Loucy (cell line): ENCODE measurements around the gene MAGIX.
A peak's percentile ranks its signal among the peaks of the same experiment; 100 is the strongest.

Experiments used
- H2AFZ ChIP-seq: fragments of 200-600 bp; sonication (generic); 2 replicates; pipeline ENCODE4 v1.6.0; 2016; ENCODE audit warnings: antibody characterized with exemption, mild to moderate bottlenecking, low read length, moderate library complexity
- H3F3A ChIP-seq: fragments of 200-600 bp; 2 replicates; pipeline ENCODE4 v1.6.0; 2016; ENCODE audit warnings: antibody characterized with exemption, low read depth, mild to moderate bottlenecking
- H3K27me3 ChIP-seq: fragments of 200-600 bp; sonication (generic); 2 replicates; pipeline ENCODE4 v1.6.1; 2014; ENCODE audit warnings: low read length, mild to moderate bottlenecking; ENCODE audit not compliant: insufficient read depth, poor library complexity, severe bottlenecking
- H3K36me3 ChIP-seq: fragments of 200-600 bp; sonication (generic); 2 replicates; pipeline ENCODE4 v1.6.1; 2016; ENCODE audit warnings: low read length; ENCODE audit not compliant: insufficient read depth
- H3K4me1 ChIP-seq: fragments of 200-600 bp; sonication (generic); 2 replicates; pipeline ENCODE4 v1.5.1; 2014; ENCODE audit warnings: low read length, mild to moderate bottlenecking; ENCODE audit not compliant: insufficient read depth, poor library complexity, severe bottlenecking
- H3K4me2 ChIP-seq: fragments of 200-600 bp; sonication (generic); 2 replicates; pipeline ENCODE4 v1.6.0; 2014; ENCODE audit warnings: antibody characterized with exemption, low read length, low read depth, mild to moderate bottlenecking; ENCODE audit not compliant: poor library complexity, severe bottlenecking
- H3K4me3 ChIP-seq: fragments of 200-600 bp; sonication (generic); 2 replicates; pipeline ENCODE4 v1.5.1; 2014; ENCODE audit warnings: low read length, mild to moderate bottlenecking, mixed read lengths; ENCODE audit not compliant: poor library complexity, severe bottlenecking
- H3K79me2 ChIP-seq: fragments of 200-600 bp; sonication (generic); 2 replicates; pipeline ENCODE4 v1.6.1; 2014; ENCODE audit warnings: low read length; ENCODE audit not compliant: insufficient read depth
- H3K9ac ChIP-seq: fragments of 200-600 bp; sonication (generic); 2 replicates; pipeline ENCODE4 v1.6.0; 2014; ENCODE audit warnings: mild to moderate bottlenecking, low read depth, low read length, moderate library complexity; ENCODE audit not compliant: poor library complexity, severe bottlenecking
- H3K9me2 ChIP-seq: fragments of 200-600 bp; sonication (generic); replicated peaks from 2 replicates; pipeline ENCODE4 v1.6.1; 2016; ENCODE audit warnings: low read depth, low read length, mixed read lengths
- H3K9me3 ChIP-seq: fragments of 200-600 bp; sonication (generic); 2 replicates; pipeline ENCODE4 v1.6.1; 2014; ENCODE audit warnings: mild to moderate bottlenecking, antibody characterized with exemption, low read length, low read depth; ENCODE audit not compliant: insufficient read depth
- H4K20me1 ChIP-seq: fragments of 200-600 bp; sonication (generic); 2 replicates; pipeline ENCODE4 v1.6.0; 2014; ENCODE audit warnings: antibody characterized with exemption, low read length, mild to moderate bottlenecking; ENCODE audit not compliant: insufficient read depth, poor library complexity, severe bottlenecking
- EZH2phosphoT487 ChIP-seq: fragments of 200-600 bp; IDR thresholded peaks from 2 replicates; pipeline ENCODE4 v1.6.1; 2018; ENCODE audit warnings: antibody characterized with exemption, mild to moderate bottlenecking, moderate library complexity, borderline replicate concordance
- TF ChIP-seq, protein P1 (sequence below): fragments of 200-600 bp; sonication (generic); conservative IDR thresholded peaks from 2 replicates; pipeline ENCODE4 v1.5.1; 2014; ENCODE audit warnings: mild to moderate bottlenecking, antibody characterized with exemption, low read length

The MAGIX gene

DNA sequence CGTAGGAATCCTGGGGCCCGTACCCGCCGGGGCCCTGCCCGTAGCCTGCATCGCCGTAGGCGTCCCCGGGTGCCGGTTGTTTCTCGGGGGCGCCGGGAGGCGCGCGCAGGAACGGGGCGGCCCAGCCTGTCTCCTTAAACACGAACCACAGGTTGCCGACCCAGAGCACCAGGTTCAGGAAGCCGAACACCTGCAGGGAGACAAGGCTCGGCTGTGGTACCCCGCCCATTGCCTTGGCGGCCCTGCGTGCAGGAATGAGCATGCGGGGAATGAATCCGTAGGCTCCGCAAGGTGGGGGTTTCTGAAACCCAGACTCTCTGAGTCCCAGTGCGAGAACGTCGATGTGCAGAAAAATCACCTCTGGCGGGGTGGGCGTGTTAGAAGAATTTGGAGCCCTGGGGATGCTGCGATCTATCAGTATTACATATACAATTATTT is 29.0 kb downstream of the MAGIX start:
- 0 out of 2 replicates have a peak overlapping the region, but pooled peaks have one; percentile 2 for H2AFZ ChIP-seq

DNA sequence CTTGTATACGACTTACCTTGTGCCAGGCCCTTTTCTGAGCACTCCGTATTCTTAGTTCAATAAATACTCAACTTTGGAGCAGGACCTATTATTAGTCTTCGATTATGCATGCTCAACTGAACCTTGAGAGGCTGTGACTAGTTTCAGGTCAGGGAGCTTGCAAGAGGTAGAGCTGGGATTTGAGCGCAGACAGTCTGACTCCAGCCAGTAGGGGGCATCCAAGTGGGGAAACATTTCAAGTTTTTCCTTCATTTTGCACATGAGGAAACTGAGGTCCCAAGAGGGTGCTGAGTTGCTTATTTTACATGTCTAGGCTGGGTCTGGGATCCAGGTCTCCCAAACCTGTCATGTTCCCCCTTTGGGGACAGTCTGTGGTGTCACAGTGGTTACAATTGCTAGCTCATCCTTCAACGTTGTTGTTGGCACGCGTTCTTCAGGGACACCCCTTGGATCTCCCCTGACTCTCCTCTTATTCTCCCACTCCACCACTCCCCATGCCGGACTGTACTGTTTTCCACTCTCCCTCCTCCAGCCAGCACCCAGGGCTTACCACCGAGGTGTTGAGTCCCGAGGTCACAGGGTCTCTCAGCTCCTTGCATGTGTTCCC is 30.3 kb downstream of the MAGIX start:
- no peaks in the 10 kb centered on the region for H3K36me3 ChIP-seq
- peaks cover 7% of the 10 kb centered on the region for H3K4me1 ChIP-seq
- H3F3A ChIP-seq, result no peaks in the 10 kb centered on the region
- H3K9me3 ChIP-seq, result no peaks in the 10 kb centered on the region
- no peak overlapping the region for H3K4me2 ChIP-seq
- no peak overlapping the region for H3K4me3 ChIP-seq
- H3K27me3 ChIP-seq, result no peaks in the 10 kb centered on the region
- no peaks in the 10 kb centered on the region for H3K9me2 ChIP-seq
- H3K79me2 ChIP-seq, result peaks cover 6% of the 10 kb centered on the region
- no peak overlapping the region for H2AFZ ChIP-seq
- no peak for TF ChIP-seq EZH2phosphoT487
- TF ChIP-seq, protein P1, sequence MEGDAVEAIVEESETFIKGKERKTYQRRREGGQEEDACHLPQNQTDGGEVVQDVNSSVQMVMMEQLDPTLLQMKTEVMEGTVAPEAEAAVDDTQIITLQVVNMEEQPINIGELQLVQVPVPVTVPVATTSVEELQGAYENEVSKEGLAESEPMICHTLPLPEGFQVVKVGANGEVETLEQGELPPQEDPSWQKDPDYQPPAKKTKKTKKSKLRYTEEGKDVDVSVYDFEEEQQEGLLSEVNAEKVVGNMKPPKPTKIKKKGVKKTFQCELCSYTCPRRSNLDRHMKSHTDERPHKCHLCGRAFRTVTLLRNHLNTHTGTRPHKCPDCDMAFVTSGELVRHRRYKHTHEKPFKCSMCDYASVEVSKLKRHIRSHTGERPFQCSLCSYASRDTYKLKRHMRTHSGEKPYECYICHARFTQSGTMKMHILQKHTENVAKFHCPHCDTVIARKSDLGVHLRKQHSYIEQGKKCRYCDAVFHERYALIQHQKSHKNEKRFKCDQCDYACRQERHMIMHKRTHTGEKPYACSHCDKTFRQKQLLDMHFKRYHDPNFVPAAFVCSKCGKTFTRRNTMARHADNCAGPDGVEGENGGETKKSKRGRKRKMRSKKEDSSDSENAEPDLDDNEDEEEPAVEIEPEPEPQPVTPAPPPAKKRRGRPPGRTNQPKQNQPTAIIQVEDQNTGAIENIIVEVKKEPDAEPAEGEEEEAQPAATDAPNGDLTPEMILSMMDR, result peak; percentile 68
- no peak overlapping the region for H3K9ac ChIP-seq
- no peaks in the 10 kb centered on the region for H4K20me1 ChIP-seq

More for the DNA sequence above, 29.0 kb downstream of the MAGIX start:
- Histone ChIP-seq H4K20me1 (no peaks in the 10 kb centered on the region), H3K9me3 (no peaks in the 10 kb centered on the region), H3K4me3 (peak overlapping the region; percentile 83), H3K27me3 (no peaks in the 10 kb centered on the region), H3K9ac (peak overlapping the region; percentile 83), H3K36me3 (no peaks in the 10 kb centered on the region), H3K4me1 (peaks cover 9% of the 10 kb centered on the region), H3F3A (no peaks in the 10 kb centered on the region), H3K9me2 (no peaks in the 10 kb centered on the region), H3K4me2 (peak overlapping the region; percentile 71), H3K79me2 (peaks cover 6% of the 10 kb centered on the region)
- TF ChIP-seq EZH2phosphoT487, result no peak
- TF ChIP-seq, protein P1, result no peak

DNA sequence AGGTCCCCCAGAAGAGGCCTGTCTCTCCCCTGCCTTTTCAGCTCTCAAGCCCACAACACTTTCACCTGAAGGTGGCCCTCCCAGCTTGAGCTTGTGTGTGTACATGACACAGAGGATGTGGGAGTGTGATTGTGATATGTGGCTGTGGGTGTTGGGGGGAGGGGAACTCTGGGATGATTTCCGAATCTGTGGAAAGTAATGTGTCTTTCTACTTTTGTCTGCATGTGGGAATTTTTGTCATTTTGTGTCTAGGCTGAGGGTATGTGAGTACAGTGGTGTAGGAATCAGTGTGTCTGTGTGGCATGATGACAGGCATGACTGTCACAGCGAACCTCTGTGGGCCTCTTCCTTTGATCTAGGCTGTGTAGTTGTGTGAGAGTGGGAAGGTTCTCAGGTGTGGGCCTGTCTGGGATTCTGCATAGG is 31.0 kb downstream of the MAGIX start:
- H3K27me3 ChIP-seq, result no peaks in the 10 kb centered on the region
- no peak overlapping the region for H3K9ac ChIP-seq
- no peaks in the 10 kb centered on the region for H4K20me1 ChIP-seq
- no peaks in the 10 kb centered on the region for H3K9me3 ChIP-seq
- H2AFZ ChIP-seq, result no peak overlapping the region
- H3K4me1 ChIP-seq, result peaks cover 7% of the 10 kb centered on the region
- H3K79me2 ChIP-seq, result peaks cover 6% of the 10 kb centered on the region
- H3K4me3 ChIP-seq, result no peak overlapping the region
- no peaks in the 10 kb centered on the region for H3K9me2 ChIP-seq
- H3K4me2 ChIP-seq, result no peak overlapping the region
- no peaks in the 10 kb centered on the region for H3K36me3 ChIP-seq
- TF ChIP-seq EZH2phosphoT487, result no peak
- TF ChIP-seq, protein P1, result no peak
- no peaks in the 10 kb centered on the region for H3F3A ChIP-seq
